A673 (cell line): ENCODE data around the gene NCKAP5.

Experiments
- EZH2 ChIP-seq: fragments of 200-600 bp; sonication (generic); IDR thresholded peaks from 2 replicates; pipeline ENCODE4 v1.6.1; 2017; ENCODE audit warnings: borderline replicate concordance, low read depth, mild to moderate bottlenecking, mixed read lengths, antibody characterized with exemption, low read length; ENCODE audit not compliant: poor library complexity, severe bottlenecking
- TF ChIP-seq, protein P1 (sequence below): fragments of 300-800, 200-600 bp; sonication (generic); conservative IDR thresholded peaks from 2 replicates; pipeline ENCODE4 v1.5.1; 2017; ENCODE audit warnings: low read depth, mild to moderate bottlenecking, antibody characterized with exemption, low read length, moderate library complexity, mixed read lengths

DNA sequence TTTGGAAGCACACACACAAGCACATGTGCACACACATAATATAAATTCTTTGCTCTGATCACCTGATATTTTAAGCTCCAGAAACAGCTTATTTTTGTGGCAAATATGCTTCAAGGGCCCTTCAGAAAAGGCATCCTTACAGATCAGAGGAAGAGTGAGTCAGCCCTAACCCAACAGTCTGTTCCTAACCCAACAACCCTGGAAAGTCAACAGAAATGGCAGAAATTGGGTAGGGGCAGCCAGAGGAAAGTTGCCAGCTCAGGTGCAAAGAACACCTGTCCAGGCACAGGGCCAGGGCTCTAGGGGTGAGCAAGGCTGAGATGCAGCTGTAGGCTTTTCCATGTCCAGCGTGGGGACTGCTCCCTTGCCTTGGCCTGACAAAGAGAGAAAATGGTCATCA lies 6.4 kb upstream of the NCKAP5 start:
- TF ChIP-seq, protein P1, sequence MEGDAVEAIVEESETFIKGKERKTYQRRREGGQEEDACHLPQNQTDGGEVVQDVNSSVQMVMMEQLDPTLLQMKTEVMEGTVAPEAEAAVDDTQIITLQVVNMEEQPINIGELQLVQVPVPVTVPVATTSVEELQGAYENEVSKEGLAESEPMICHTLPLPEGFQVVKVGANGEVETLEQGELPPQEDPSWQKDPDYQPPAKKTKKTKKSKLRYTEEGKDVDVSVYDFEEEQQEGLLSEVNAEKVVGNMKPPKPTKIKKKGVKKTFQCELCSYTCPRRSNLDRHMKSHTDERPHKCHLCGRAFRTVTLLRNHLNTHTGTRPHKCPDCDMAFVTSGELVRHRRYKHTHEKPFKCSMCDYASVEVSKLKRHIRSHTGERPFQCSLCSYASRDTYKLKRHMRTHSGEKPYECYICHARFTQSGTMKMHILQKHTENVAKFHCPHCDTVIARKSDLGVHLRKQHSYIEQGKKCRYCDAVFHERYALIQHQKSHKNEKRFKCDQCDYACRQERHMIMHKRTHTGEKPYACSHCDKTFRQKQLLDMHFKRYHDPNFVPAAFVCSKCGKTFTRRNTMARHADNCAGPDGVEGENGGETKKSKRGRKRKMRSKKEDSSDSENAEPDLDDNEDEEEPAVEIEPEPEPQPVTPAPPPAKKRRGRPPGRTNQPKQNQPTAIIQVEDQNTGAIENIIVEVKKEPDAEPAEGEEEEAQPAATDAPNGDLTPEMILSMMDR, result no peak
- no peak for TF ChIP-seq EZH2
